ENCODE results near the gene VPS13C. TPM values are rescaled to one million over a fixed set of nuclear protein-coding genes. Genes with fewer than 3 reads are reported as not detected.

The VPS13C gene
- total and polyA plus RNA-seq, 2 experiments from 2014 or later = 10.2 to 20.5 TPM

GRCh38 chr15:62054979-62055378 lies 5.3 kb downstream of the VPS13C start (continued):
- no peak for TF ChIP-seq ZNF462 (CRISPR knock-in tag; IDR thresholded peaks at IDR 0.05)
- no peak for TF ChIP-seq EZH2 (IDR thresholded peaks at IDR 0.05; ENCODE audit: low read depth, unreplicated experiment)

GRCh38 chr15:62053439-62054085 lies 6.7 kb downstream of the VPS13C start:
- peaks cover 3% of the 10 kb centered on the region; the same call in 2 of the 3 replicates for H3K9me3 Mint-ChIP-seq
- H3K79me2 ChIP-seq (replicated peaks; ENCODE audit: insufficient read depth) = peaks cover 27% of the 10 kb centered on the region
- H3K4me3 ChIP-seq = no peak overlapping the region
- H3K36me3 Mint-ChIP-seq (ENCODE audit: low read depth) = peaks cover 2% of the 10 kb centered on the region; the same call in 2 of the 3 replicates
- H3K4me1 Mint-ChIP-seq = no peaks in the 10 kb centered on the region; the same call in 2 of the 3 replicates
- 0 out of 2 replicates have a peak, but pooled peaks cover 4% of the 10 kb centered on the region for H3K4me1 ChIP-seq (ENCODE audit: insufficient read depth)
- no peak overlapping the region for H3K4me3 Mint-ChIP-seq
- no peak overlapping the region for H2AFZ ChIP-seq
- H3K27me3 ChIP-seq (ENCODE audit: insufficient read depth) = peaks cover under 1% of the 10 kb centered on the region; the same call in 1 of the 2 replicates
- H3K27ac Mint-ChIP-seq = no peak overlapping the region
- H3K4me2 ChIP-seq = no peak overlapping the region
- no peak for DNase-seq (ENCODE audit: low spot score)
- no peak overlapping the region for H3K27ac ChIP-seq (ENCODE audit: low read depth)
- no peaks in the 10 kb centered on the region for H3K36me3 ChIP-seq (ENCODE audit: insufficient read depth)
- no peaks in the 10 kb centered on the region; the same call in 1 of the 2 replicates for H4K20me1 ChIP-seq (replicated peaks; ENCODE audit: insufficient read depth)
- no peaks in the 10 kb centered on the region for H3F3A ChIP-seq (replicated peaks; ENCODE audit: low read depth)
- H3K27me3 Mint-ChIP-seq (ENCODE audit: insufficient read depth, low read depth, poor library complexity) = no peaks in the 10 kb centered on the region
- no peaks in the 10 kb centered on the region for H3K9me2 ChIP-seq (ENCODE audit: insufficient read depth)
- no peak for ATAC-seq
- no peak for TF ChIP-seq JUNB (IDR thresholded peaks at IDR 0.05; ENCODE audit: unreplicated experiment)
- no peak for TF ChIP-seq CREB1 (CRISPR knock-in tag; IDR thresholded peaks at IDR 0.05; ENCODE audit: low read depth)
- TF ChIP-seq STAT1 (IDR thresholded peaks at IDR 0.05; ENCODE audit: unreplicated experiment) = no peak
- no peak for TF ChIP-seq ZNF462 (CRISPR knock-in tag; IDR thresholded peaks at IDR 0.05)
- no peak for TF ChIP-seq NANOG (IDR thresholded peaks at IDR 0.05; ENCODE audit: borderline replicate concordance)
- TF ChIP-seq ZNF114 (CRISPR knock-in tag; IDR thresholded peaks at IDR 0.05) = no peak

Measured in GM23338 (cell line).